ENCODE measurements around the gene CAMLG. TPM values are rescaled to one million over a fixed set of nuclear protein-coding genes. Genes with fewer than 3 reads are reported as not detected.

The CAMLG gene
- total and polyA plus RNA-seq, 8 donors: 14.2 to 71.0 (median 30.4) TPM

GRCh38 chr5:134784946-134785620, 46.7 kb downstream of the CAMLG start:
- TF ChIP-seq CTCF (IDR thresholded peaks at IDR 0.05): no peak
- TF ChIP-seq POLR2AphosphoS5 (IDR thresholded peaks at IDR 0.05): no peak
- TF ChIP-seq EP300 (IDR thresholded peaks at IDR 0.05): no peak
- TF ChIP-seq POLR2A (IDR thresholded peaks at IDR 0.05): no peak
- no peak for DNase-seq
- Histone ChIP-seq H3K9me3 (no peaks in the 10 kb centered on the region), H3K4me3 (no peak overlapping the region), H3K36me3 (peaks cover 48 to 100% (median 99%) of the 10 kb centered on the region in 4 donors), H3K27ac (no peak overlapping the region), H3K27me3 (no peaks in the 10 kb centered on the region), H3K4me1 (no peaks in the 10 kb centered on the region)
- 61 to 81% (median 77%) methylated on average over 3 of the region's 3 CpGs for WGBS, 5 donors
- intact Hi-C loops (cut with DNase I; ENCODE audit: low total_unique reads): no loop called here

GRCh38 chr5:134787692-134788091, 49.3 kb downstream of the CAMLG start:
- H3K27me3 ChIP-seq: no peaks in the 10 kb centered on the region
- no peaks in the 10 kb centered on the region for H3K9me3 ChIP-seq
- H3K4me3 ChIP-seq: no peak overlapping the region
- peaks cover 55 to 100% (median 99%) of the 10 kb centered on the region in 4 donors for H3K36me3 ChIP-seq
- DNase-seq: no peak
- 84 to 100% (median 95%) methylated on average over 1 of the region's 1 CpG for WGBS, 5 donors
- intact Hi-C loops (cut with DNase I; ENCODE audit: low total_unique reads): no loop called here
- TF ChIP-seq EP300 (IDR thresholded peaks at IDR 0.05) (no peak), CTCF (IDR thresholded peaks at IDR 0.05) (no peak), POLR2AphosphoS5 (IDR thresholded peaks at IDR 0.05) (no peak), POLR2A (IDR thresholded peaks at IDR 0.05) (no peak)
- H3K27ac ChIP-seq: no peak overlapping the region
- no peaks in the 10 kb centered on the region for H3K4me1 ChIP-seq

- no peak for DNase-seq
- no peak overlapping the region for H3K27ac ChIP-seq
- H3K9me3 ChIP-seq: no peaks in the 10 kb centered on the region
- peaks cover 48 to 100% (median 99%) of the 10 kb centered on the region in 4 donors for H3K36me3 ChIP-seq
- no peaks in the 10 kb centered on the region for H3K4me1 ChIP-seq
- no peak overlapping the region for H3K4me3 ChIP-seq
- intact Hi-C loops (cut with DNase I; ENCODE audit: low total_unique reads): no loop called here
- 96 to 97% (median 97%) methylated on average over 2 of the region's 2 CpGs for WGBS, 5 donors
- H3K27me3 ChIP-seq: no peaks in the 10 kb centered on the region
- TF ChIP-seq CTCF (IDR thresholded peaks at IDR 0.05): no peak
- TF ChIP-seq POLR2A (IDR thresholded peaks at IDR 0.05): no peak
- no peak for TF ChIP-seq EP300 (IDR thresholded peaks at IDR 0.05)
- TF ChIP-seq POLR2AphosphoS5 (IDR thresholded peaks at IDR 0.05): no peak
Observed at GRCh38 chr5:134791580-134791979, 53.2 kb downstream of the CAMLG start.

- no peak for DNase-seq
- TF ChIP-seq POLR2AphosphoS5 (IDR thresholded peaks at IDR 0.05) (no peak), CTCF (IDR thresholded peaks at IDR 0.05) (no peak), POLR2A (IDR thresholded peaks at IDR 0.05) (no peak)
- 91 to 95% (median 91%) methylated on average over 3 of the region's 3 CpGs for WGBS, 5 donors
- Histone ChIP-seq H3K9me3 (no peaks in the 10 kb centered on the region), H3K27me3 (no peaks in the 10 kb centered on the region), H3K4me1 (no peaks in the 10 kb centered on the region), H3K27ac (no peak overlapping the region), H3K36me3 (peaks cover 55 to 100% (median 99%) of the 10 kb centered on the region in 4 donors), H3K4me3 (no peak overlapping the region)
- intact Hi-C loops (cut with DNase I; ENCODE audit: low total_unique reads): no loop called here
Observed at GRCh38 chr5:134792286-134792685, 53.9 kb downstream of the CAMLG start.
